HEK293 (cell line): ENCODE results near the gene NUP54.

Experiments
- ZNF202 ChIP-seq: fragments of 450-650 bp; formaldehyde crosslinking; IDR thresholded peaks from 2 replicates; pipeline ENCODE4 v1.5.1; 2016; ENCODE audit warnings: missing biosample characterization, missing genetic modification characterization, borderline replicate concordance
- ZNF302 ChIP-seq: fragments of 450-650 bp; formaldehyde crosslinking; IDR thresholded peaks from 2 replicates; pipeline ENCODE4 v1.5.1; 2016; ENCODE audit warnings: missing biosample characterization, missing genetic modification characterization, low read depth

- no peak for TF ChIP-seq ZNF202 (tag by site-specific recombination)
- TF ChIP-seq ZNF302 (tag by site-specific recombination): no peak
These were observed 28.0 kb downstream of the NUP54 start for GRCh38 chr4:76120199-76120598.
